GM19099 (cell line): ENCODE measurements around the gene STK32B.

Source experiments
- POLR2A ChIP-seq: IDR thresholded peaks from 3 replicates; pipeline ENCODE4 v1.6.1; 2011; ENCODE audit warnings: low read depth; ENCODE audit not compliant: insufficient read length; ENCODE audit errors: extremely low read depth

Gene STK32B

DNA sequence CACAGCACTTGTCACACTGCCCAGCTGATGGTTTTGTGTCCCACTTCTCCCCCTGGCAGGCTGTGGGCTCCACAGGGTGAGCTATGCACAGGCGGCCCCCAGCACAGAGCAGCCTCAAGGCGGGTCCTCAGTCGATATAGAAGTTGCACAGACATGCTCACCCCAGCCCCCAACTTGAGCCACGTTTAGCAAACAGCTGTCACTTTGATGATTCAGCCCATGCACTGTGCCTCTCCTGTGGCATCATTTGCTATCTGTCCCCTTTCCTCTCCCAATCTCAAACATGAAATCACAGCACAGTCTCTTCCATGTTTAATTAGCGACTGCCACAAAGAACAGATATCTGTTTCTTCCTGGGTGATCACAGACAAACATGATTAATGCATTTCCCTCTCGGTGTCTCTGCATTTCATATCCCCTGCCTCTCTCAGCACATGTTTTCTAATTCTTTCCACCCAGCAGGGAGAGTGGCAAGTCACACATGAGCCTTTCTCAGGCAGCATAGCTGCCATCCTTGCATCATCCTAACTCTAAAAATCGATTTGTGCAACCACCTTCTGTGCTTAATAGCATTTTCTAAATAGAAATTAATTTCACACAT lies 452.2 kb downstream of the STK32B start:
- no peak for TF ChIP-seq POLR2A

DNA sequence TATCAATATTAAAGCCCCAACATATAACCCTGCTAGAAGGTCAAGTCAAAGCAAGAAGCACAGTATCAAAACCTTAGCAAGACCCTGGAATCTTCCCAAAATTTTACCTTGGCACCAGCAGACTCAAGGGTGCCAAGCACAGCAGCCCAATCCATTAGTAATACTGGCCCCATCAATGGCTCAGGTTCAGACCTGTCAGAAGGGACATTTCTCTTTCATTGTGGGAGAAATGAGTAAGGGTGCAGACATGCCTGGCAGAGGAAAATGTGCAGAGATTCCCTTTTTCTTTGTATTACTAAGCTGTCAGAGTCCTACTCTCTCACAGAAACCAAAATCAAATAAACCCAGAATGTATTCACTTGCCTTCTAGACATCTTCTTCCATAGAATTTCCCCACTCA lies 453.2 kb downstream of the STK32B start:
- TF ChIP-seq POLR2A: no peak

DNA sequence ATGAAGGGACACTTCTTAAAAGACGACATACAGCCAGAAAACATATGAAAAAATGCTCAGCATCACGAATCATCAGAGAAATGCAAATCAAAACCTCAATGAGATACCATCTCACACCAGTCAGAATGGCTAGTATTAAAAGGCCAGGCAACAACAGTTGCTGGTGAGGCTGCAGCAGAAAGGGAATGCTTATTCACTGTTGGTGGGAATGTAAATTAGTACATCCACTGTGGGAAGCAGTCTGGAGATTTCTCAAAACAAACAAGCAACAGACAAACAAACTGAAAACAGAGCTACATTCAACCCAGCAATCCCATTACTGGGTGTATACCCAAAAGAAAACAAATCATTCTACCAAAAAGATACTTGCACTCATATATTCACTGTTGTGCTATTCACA lies 459.2 kb downstream of the STK32B start:
- no peak for TF ChIP-seq POLR2A

DNA sequence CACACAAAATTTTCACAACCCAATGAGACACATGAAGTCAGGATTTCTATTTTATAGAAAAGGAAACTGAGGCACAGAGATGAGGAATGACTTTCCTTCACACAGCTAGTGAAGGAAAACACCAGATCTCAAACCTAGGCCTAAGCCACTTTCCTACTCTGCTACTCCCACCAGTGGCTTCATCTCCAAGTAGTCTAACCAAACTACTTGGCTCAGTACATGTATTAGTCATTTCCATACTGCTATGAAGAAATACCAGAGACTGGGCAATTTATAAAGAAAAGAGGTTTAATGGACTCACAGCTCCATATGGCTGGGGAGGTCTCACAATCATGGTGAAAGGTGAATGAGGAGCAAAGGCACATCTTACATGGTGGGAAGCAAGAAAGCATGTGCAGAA lies 460.5 kb downstream of the STK32B start:
- no peak for TF ChIP-seq POLR2A

DNA sequence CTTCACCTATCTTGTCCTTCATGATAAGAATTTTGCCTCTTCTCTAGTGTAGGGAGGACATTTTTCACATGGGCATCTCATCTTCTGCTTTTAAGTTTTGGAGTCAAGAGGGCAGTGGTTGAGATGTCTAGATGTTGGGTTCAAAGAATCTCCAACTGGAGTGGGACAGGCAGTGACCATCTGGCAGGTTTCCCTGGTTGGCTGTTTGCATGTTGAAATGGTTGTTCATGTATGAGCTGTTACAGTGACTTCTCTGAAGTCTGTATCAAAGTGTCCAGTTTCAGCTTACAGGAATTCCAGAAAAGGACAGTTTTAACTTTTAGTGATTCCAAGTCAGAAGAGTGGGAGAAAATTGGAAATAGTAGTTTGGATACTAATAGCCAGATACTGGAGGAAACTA lies 464.4 kb downstream of the STK32B start:
- no peak for TF ChIP-seq POLR2A

DNA sequence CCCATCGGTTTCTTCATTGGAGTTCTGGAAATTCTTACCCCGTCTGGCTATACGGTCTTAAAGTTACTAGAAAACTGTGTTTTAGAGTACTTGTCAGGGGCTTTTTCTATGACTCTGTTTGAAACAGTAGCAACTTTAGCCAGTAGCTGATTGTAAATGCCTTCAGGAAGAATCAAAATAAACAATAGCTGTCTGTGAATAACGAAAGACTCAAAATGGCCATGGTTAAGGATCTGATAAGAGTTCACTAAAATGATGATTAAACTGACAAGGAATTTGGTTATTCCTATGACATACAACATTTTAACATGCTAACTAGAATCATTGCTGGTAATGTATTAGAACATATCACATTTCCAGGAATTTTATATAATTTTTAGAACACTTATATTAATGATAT lies 466.1 kb downstream of the STK32B start:
- TF ChIP-seq POLR2A: no peak

DNA sequence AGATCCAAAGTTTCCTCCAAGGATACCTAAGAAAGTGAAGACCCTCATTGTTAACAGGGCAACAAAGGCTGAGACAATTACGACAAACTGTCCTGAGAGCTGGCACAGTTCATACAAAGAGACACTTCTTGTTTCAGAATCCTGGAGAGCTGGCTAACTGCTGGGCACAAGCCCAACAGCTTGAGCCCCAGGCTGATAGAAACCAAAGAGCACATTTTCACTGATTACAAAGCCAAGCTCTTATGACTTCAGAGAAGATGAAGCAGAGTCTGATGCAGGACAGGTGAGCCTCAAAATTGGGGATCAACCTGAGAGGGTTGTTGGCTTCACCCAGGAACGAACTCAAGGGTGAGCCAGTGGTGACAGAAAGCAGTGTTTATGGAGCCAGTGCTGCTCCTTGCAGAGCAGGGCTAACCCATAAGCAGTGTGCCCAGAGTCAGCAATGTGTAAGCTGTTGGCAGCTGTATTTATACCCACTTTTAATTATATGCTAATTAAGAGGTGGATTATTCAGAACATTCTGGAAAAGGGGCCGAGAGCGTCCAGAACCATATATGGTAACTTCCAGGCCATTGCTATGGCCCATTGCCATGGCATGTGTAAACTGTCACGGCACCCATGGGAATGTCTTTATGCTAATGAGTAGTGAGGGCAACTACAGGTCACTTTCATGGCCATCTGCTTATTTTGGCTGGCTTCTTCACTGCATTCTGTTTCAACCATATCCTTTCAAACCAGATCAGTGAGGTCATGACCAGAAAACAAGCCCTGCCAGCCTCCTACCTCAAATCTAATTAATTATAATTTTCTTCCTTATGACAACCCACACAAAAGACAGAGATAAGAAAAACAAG lies 473.4 kb downstream of the STK32B start:
- TF ChIP-seq POLR2A: no peak

DNA sequence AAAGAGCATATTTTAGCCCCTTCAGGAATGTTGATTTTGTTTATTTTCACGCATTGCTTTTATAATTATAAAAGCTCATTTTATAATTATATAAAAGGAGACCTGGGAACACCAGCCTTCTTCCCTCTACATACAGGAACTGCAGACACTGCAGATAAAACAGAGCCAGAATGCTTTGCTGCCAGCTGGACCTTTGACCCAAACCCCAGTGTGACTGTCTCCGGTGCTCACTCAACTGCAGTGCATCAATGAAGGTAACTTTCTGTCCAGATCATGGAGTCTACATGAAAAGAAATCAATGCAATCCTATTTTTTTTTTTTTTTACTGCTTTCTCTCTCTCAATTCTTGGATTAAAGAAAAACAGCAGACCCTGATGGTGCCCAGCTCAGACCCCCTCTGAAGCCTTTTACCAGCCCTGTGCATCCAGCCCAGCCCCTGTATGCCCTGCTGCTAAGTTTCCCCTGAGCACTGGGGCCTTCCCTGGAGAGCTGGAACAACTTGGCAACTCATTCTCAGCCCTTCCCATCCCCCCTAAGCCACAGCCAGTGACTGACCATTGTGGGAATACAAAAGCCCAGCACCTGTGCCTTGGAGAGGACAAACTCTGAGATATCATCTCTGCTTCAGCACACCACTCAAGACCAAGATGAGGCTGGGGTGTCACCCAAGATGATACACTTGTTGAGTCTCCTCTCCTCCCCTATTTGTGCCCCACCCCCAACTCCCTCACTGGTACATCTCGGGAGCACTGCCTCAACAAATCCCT lies 475.0 kb downstream of the STK32B start:
- TF ChIP-seq POLR2A: no peak

DNA sequence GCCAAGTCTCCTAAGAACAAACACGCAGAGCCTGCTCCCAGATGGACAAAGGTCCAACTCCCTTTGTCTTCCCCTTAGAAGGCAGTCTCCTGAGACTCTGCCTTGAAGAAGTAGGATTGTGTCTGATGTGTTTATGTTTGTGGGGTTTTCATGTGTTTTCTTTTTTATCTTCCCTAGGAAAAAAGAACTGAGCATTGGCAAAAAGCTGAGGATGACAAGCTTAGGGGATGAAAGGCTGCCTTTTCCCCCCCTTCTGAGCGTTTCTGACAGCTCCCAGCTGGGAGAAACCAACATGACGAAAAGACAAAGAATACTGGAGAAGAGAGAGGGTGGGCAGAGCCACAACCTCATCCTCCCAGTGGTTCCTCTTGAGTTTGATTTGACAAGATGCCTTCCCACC lies 475.9 kb downstream of the STK32B start:
- no peak for TF ChIP-seq POLR2A

DNA sequence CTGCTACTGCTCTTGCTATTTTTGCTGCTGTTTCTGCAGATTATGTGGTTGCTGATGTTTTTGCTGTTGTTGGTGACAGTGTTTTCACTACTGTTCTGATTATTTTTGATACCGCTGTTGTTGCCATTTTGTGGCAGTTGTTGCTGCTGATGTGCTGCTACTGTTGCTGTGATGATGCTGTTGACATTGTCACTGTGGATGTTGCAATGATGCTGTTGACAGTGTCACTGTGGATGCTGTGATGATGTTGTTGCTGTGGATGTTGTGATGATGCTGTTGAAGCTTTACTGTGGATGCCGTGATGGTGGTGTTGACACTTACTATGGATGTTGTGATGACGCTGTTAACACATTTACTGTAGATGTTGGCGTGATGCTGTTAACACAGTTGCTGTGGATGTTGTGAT lies 476.8 kb downstream of the STK32B start:
- TF ChIP-seq POLR2A: no peak

DNA sequence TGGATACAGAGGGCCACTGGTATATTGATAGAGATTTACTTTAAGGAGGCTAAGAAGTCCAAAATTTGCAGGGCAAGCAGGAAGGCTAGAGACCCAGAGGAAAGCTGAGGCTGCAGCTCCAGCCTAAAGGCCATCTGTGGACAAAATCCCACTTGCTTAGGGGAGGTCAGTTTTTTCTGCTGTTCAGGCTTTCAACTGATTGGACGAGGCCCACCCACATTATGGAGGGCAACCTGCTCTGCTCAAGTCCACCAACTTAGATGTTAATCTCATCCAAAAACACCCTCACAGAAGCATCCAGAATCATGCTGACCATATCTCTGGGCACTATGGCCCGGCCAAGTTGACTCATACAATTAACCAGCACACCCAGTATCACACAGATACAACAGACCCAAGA lies 480.8 kb downstream of the STK32B start:
- TF ChIP-seq POLR2A: no peak

DNA sequence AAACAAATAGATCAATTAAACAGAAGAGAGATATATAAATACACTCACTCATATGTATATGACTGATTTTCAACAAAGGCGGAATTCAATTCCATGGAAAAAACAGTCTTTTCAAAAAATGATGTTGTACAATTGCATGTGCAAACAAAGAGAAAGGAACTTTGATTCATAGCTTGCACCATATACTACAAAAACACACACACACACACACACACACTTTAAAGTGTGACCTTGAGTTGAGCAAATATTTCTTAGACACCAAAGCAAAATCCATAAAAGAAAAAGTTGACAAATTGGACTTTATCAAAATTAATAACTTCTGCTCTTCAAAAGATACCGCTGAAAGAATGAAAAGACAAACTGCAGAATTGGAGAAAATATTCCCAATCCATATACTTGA lies 488.3 kb downstream of the STK32B start:
- TF ChIP-seq POLR2A: no peak

DNA sequence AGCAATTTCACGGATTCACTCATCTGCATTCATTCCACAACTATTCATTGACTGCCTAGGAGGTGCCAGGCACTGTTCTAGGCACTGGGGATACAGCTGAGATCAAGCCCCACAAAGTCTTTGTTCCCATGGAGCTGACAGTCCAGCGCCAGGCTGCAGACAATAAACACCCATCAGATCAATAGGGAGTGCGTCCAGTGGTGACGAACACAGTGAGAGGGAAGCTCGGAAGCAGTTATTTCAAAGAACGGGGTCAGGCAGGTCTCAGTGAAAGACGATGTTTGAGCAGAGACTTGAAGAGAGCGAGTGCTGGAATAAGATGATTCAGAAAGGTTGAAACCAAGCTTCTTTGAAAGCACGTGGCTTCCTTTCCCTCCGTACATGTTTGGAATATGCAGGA lies 489.9 kb downstream of the STK32B start:
- no peak for TF ChIP-seq POLR2A

DNA sequence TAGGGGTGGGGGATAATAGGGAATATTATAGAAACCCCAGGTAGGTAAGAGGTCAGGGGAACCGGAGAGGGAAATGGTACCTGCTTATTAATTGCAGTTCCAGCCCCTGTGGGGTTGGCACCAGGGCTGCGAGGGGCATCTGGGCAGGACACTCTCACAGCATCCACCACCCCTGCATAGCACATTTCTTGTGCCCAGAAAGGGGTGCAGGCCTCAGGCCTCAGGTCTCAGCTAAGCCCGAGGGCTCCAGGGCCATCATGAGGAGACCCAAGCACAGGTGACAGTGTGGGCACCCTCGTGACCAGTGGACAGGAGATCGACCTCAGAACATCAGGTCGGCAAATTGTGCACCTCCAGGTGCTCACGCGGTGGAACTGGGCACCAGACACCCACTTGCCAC lies 492.4 kb downstream of the STK32B start:
- no peak for TF ChIP-seq POLR2A

DNA sequence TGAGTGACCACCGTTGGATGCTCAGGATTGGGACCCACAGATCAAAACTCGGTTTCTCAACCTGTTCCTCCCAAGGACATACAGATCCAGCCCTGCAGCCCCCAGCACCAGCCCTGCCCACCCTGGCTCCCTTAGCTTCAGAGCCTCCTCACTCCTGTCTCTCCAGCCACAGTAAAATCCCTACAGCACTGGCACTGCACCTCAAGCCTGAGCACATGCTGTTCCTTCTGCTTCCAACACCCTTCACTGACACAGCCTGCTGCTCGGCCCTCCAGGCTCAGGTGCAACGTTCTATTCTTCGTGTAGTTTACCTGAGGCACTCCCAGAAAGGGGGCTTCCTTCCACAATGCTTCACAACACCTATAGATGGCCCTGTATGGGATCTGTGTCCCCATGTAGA lies 493.5 kb downstream of the STK32B start:
- TF ChIP-seq POLR2A: no peak

DNA sequence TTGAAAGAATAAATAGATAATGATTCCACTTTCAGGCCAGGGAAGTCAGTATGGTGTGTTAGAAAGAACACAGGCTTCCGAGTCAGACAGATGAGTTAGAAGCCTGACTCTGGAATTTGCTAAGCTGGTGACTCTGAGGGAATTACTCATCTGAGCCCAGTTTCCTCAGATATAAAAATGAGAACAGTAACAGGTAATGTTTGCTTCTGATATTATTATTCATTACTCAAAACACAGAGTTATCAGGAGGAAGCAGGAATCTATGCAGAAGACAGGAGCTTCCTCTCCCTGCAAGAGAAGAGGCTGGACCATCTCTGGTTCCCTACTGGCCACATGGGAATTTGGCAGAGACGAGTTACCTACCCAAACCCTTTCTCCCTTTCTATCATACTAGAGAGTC lies 494.0 kb downstream of the STK32B start:
- TF ChIP-seq POLR2A: no peak
